GM12874 (cell line): ENCODE measurements around the gene SDC4.

Source experiments
- CTCF ChIP-seq: IDR thresholded peaks from 2 replicates; pipeline ENCODE4 v1.5.1; 2011; ENCODE audit warnings: low read depth, mild to moderate bottlenecking, control low read depth, low read length, moderate library complexity; ENCODE audit not compliant: insufficient read depth

The SDC4 gene

GRCh38 chr20:45362804-45363610 lies 14.8 kb upstream of the SDC4 start, which contains the start of gene SYS1:
Gene SYS1, plus strand, starts transcription at chr20:45363156. Its CDS starts 376 bp downstream, at chr20:45363532.
- TF ChIP-seq CTCF: peak; percentile 82

GRCh38 chr20:45361793-45362192 lies 13.6 kb upstream of the SDC4 start:
- TF ChIP-seq CTCF: no peak

GRCh38 chr20:45359406-45360148 lies 11.4 kb upstream of the SDC4 start:
- TF ChIP-seq CTCF: no peak

- TF ChIP-seq CTCF: no peak
These were observed 10.8 kb upstream of the SDC4 start for GRCh38 chr20:45359069-45359405.

- TF ChIP-seq CTCF: no peak
These were observed 10.3 kb upstream of the SDC4 start for GRCh38 chr20:45358282-45359068.

GRCh38 chr20:45355209-45356084 lies 7.2 kb upstream of the SDC4 start:
- no peak for TF ChIP-seq CTCF
